ENCODE results near the gene KLHL35. TPM values are rescaled to one million over a fixed set of nuclear protein-coding genes. Genes with fewer than 3 reads are reported as not detected.
"Not testable (repeated sequence)": the region's sequence is repeated elsewhere in the genome, so short reads cannot be mapped to it uniquely, and the experiment has no call there.

KLHL35 gene
- total and polyA plus RNA-seq, 4 donors: 6.1 to 23.3 (median 11.6) TPM

GRCh38 chr11:75409971-75410370, 23.0 kb downstream of the KLHL35 start:
- not testable (repeated sequence) for H3K27me3 ChIP-seq (ENCODE audit: control insufficient read depth, insufficient read depth, low read length); H3K4me3 ChIP-seq (ENCODE audit: low read depth, low read length); H3K4me1 ChIP-seq (ENCODE audit: control insufficient read depth, insufficient read depth, low read length); H3K9me3 ChIP-seq (ENCODE audit: control insufficient read depth, insufficient read depth, low read length); DNase-seq (ENCODE audit: low read depth in 4 of 6, low spot score in 6 of 6); H3K27ac ChIP-seq (ENCODE audit: low read depth, low read length)
- WGBS (ENCODE audit: insufficient coverage): no CpG with 5 or more reads among the region's 33 CpGs
- H3K36me3 ChIP-seq (ENCODE audit: control insufficient read depth, insufficient read depth, low read length): peaks cover 52% of the 10 kb centered on the region

- no CpG with 5 or more reads among the region's 2 CpGs for WGBS (ENCODE audit: insufficient coverage)
- H3K27me3 ChIP-seq (ENCODE audit: control insufficient read depth, insufficient read depth, low read length): no peaks in the 10 kb centered on the region
- no peak overlapping the region for H3K27ac ChIP-seq (ENCODE audit: low read depth, low read length)
- H3K36me3 ChIP-seq (ENCODE audit: control insufficient read depth, insufficient read depth, low read length): peaks cover 54% of the 10 kb centered on the region
- no peaks in the 10 kb centered on the region for H3K4me1 ChIP-seq (ENCODE audit: control insufficient read depth, insufficient read depth, low read length)
- no peak overlapping the region for H3K4me3 ChIP-seq (ENCODE audit: low read depth, low read length)
- H3K9me3 ChIP-seq (ENCODE audit: control insufficient read depth, insufficient read depth, low read length): no peaks in the 10 kb centered on the region
- no peak for DNase-seq (ENCODE audit: low read depth in 4 of 6, low spot score in 6 of 6)
These were observed 24.1 kb downstream of the KLHL35 start for GRCh38 chr11:75408957-75409219.

- Histone ChIP-seq H3K36me3 (ENCODE audit: control insufficient read depth, insufficient read depth, low read length) (peaks cover 58% of the 10 kb centered on the region), H3K27me3 (ENCODE audit: control insufficient read depth, insufficient read depth, low read length) (no peaks in the 10 kb centered on the region), H3K4me1 (ENCODE audit: control insufficient read depth, insufficient read depth, low read length) (peaks cover 5% of the 10 kb centered on the region), H3K27ac (ENCODE audit: low read depth, low read length) (no peak overlapping the region), H3K4me3 (ENCODE audit: low read depth, low read length) (no peak overlapping the region), H3K9me3 (ENCODE audit: control insufficient read depth, insufficient read depth, low read length) (no peaks in the 10 kb centered on the region)
- no CpG with 5 or more reads among the region's 1 CpG for WGBS (ENCODE audit: insufficient coverage)
- DNase-seq (ENCODE audit: low read depth in 4 of 6, low spot score in 6 of 6): peak in 1 of 6 donors; percentile 54
These were observed 26.6 kb downstream of the KLHL35 start for GRCh38 chr11:75406338-75406777.

- Histone ChIP-seq H3K36me3 (ENCODE audit: control insufficient read depth, insufficient read depth, low read length) (peaks cover 57% of the 10 kb centered on the region), H3K27me3 (ENCODE audit: control insufficient read depth, insufficient read depth, low read length) (no peaks in the 10 kb centered on the region), H3K9me3 (ENCODE audit: control insufficient read depth, insufficient read depth, low read length) (no peaks in the 10 kb centered on the region), H3K4me1 (ENCODE audit: control insufficient read depth, insufficient read depth, low read length) (peaks cover 12% of the 10 kb centered on the region), H3K27ac (ENCODE audit: low read depth, low read length) (no peak overlapping the region), H3K4me3 (ENCODE audit: low read depth, low read length) (no peak overlapping the region)
- WGBS (ENCODE audit: insufficient coverage): 94% methylated on average over 15 of the region's 15 CpGs
- no peak for DNase-seq (ENCODE audit: low read depth in 4 of 6, low spot score in 6 of 6)
These were observed 28.9 kb downstream of the KLHL35 start for GRCh38 chr11:75403983-75404658.

GRCh38 chr11:75403037-75403436, 30.0 kb downstream of the KLHL35 start:
- Histone ChIP-seq H3K9me3 (ENCODE audit: control insufficient read depth, insufficient read depth, low read length) (no peaks in the 10 kb centered on the region), H3K27ac (ENCODE audit: low read depth, low read length) (no peak overlapping the region), H3K4me3 (ENCODE audit: low read depth, low read length) (no peak overlapping the region), H3K36me3 (ENCODE audit: control insufficient read depth, insufficient read depth, low read length) (peaks cover 48% of the 10 kb centered on the region), H3K4me1 (ENCODE audit: control insufficient read depth, insufficient read depth, low read length) (peaks cover 12% of the 10 kb centered on the region), H3K27me3 (ENCODE audit: control insufficient read depth, insufficient read depth, low read length) (no peaks in the 10 kb centered on the region)
- WGBS (ENCODE audit: insufficient coverage): 57% methylated on average over 1 of the region's 1 CpG
- DNase-seq (ENCODE audit: low read depth in 4 of 6, low spot score in 6 of 6): no peak

- WGBS (ENCODE audit: insufficient coverage): 91% methylated on average over 8 of the region's 10 CpGs
- Histone ChIP-seq H3K4me1 (ENCODE audit: control insufficient read depth, insufficient read depth, low read length) (peaks cover 12% of the 10 kb centered on the region), H3K27me3 (ENCODE audit: control insufficient read depth, insufficient read depth, low read length) (no peaks in the 10 kb centered on the region), H3K9me3 (ENCODE audit: control insufficient read depth, insufficient read depth, low read length) (no peaks in the 10 kb centered on the region), H3K27ac (ENCODE audit: low read depth, low read length) (no peak overlapping the region), H3K36me3 (ENCODE audit: control insufficient read depth, insufficient read depth, low read length) (peaks cover 44% of the 10 kb centered on the region), H3K4me3 (ENCODE audit: low read depth, low read length) (no peak overlapping the region)
- DNase-seq (ENCODE audit: low read depth in 4 of 6, low spot score in 6 of 6): no peak
These were observed 30.8 kb downstream of the KLHL35 start for GRCh38 chr11:75402002-75402773.

GRCh38 chr11:75400146-75400865, 32.7 kb downstream of the KLHL35 start:
- H3K4me3 ChIP-seq (ENCODE audit: low read depth, low read length): peak overlapping the region; percentile 82
- peaks cover 38% of the 10 kb centered on the region for H3K36me3 ChIP-seq (ENCODE audit: control insufficient read depth, insufficient read depth, low read length)
- no peaks in the 10 kb centered on the region for H3K27me3 ChIP-seq (ENCODE audit: control insufficient read depth, insufficient read depth, low read length)
- peak in 1 of 6 donors; percentile 43 for DNase-seq (ENCODE audit: low read depth in 4 of 6, low spot score in 6 of 6)
- H3K27ac ChIP-seq (ENCODE audit: low read depth, low read length): peak overlapping the region; percentile 91
- 3% methylated on average over 5 of the region's 11 CpGs for WGBS (ENCODE audit: insufficient coverage)
- H3K9me3 ChIP-seq (ENCODE audit: control insufficient read depth, insufficient read depth, low read length): no peaks in the 10 kb centered on the region
- H3K4me1 ChIP-seq (ENCODE audit: control insufficient read depth, insufficient read depth, low read length): peaks cover 12% of the 10 kb centered on the region

GRCh38 chr11:75399344-75400145, 33.5 kb downstream of the KLHL35 start, which contains the start of gene RPS3:
Gene RPS3, plus strand, starts transcription at chr11:75399518. Its CDS starts 30 bp downstream, at chr11:75399548.
- Histone ChIP-seq H3K27ac (ENCODE audit: low read depth, low read length) (peak within 1 kb of the TSS; percentile 91), H3K9me3 (ENCODE audit: control insufficient read depth, insufficient read depth, low read length) (no peaks in the 10 kb centered on the region), H3K4me3 (ENCODE audit: low read depth, low read length) (peak within 1 kb of the TSS; percentile 82), H3K27me3 (ENCODE audit: control insufficient read depth, insufficient read depth, low read length) (no peaks in the 10 kb centered on the region), H3K36me3 (ENCODE audit: control insufficient read depth, insufficient read depth, low read length) (peaks cover 33% of the 10 kb centered on the region), H3K4me1 (ENCODE audit: control insufficient read depth, insufficient read depth, low read length) (peaks cover 12% of the 10 kb centered on the region)
- under 1% methylated on average over 48 of the region's 55 CpGs for WGBS (ENCODE audit: insufficient coverage)
- peak; percentile 86 to 98 (median 92) for DNase-seq (ENCODE audit: low read depth in 4 of 6, low spot score in 6 of 6)

GRCh38 chr11:75398906-75399305, 34.1 kb downstream of the KLHL35 start:
- H3K27me3 ChIP-seq (ENCODE audit: control insufficient read depth, insufficient read depth, low read length): no peaks in the 10 kb centered on the region
- H3K4me3 ChIP-seq (ENCODE audit: low read depth, low read length): no peak overlapping the region
- peaks cover 12% of the 10 kb centered on the region for H3K4me1 ChIP-seq (ENCODE audit: control insufficient read depth, insufficient read depth, low read length)
- 74% methylated on average over 5 of the region's 8 CpGs for WGBS (ENCODE audit: insufficient coverage)
- H3K9me3 ChIP-seq (ENCODE audit: control insufficient read depth, insufficient read depth, low read length): no peaks in the 10 kb centered on the region
- H3K36me3 ChIP-seq (ENCODE audit: control insufficient read depth, insufficient read depth, low read length): peaks cover 27% of the 10 kb centered on the region
- H3K27ac ChIP-seq (ENCODE audit: low read depth, low read length): no peak overlapping the region
- no peak for DNase-seq (ENCODE audit: low read depth in 4 of 6, low spot score in 6 of 6)
